Measurements from ENCODE around the gene PPP1R37. TPM values are rescaled to one million over a fixed set of nuclear protein-coding genes. Genes with fewer than 3 reads are reported as not detected.

Gene PPP1R37
- total and polyA plus RNA-seq, 2 of the 8 experiments (the other 6 are each of a cell fraction or from before 2014, with no cell fraction given): 14.6 to 25.7 TPM

GRCh38 chr19:45171211-45171623 is 78.2 kb downstream of the PPP1R37 start (continued):
- TF ChIP-seq CEBPB (IDR thresholded peaks at IDR 0.05; ENCODE audit: low read depth, low read length) (no peak), RFX5 (IDR thresholded peaks at IDR 0.05; ENCODE audit: borderline replicate concordance, low read depth, low read length) (no peak), SIRT6 (IDR thresholded peaks at IDR 0.05; ENCODE audit: low read length) (no peak)
- TF ChIP-seq, protein P1, sequence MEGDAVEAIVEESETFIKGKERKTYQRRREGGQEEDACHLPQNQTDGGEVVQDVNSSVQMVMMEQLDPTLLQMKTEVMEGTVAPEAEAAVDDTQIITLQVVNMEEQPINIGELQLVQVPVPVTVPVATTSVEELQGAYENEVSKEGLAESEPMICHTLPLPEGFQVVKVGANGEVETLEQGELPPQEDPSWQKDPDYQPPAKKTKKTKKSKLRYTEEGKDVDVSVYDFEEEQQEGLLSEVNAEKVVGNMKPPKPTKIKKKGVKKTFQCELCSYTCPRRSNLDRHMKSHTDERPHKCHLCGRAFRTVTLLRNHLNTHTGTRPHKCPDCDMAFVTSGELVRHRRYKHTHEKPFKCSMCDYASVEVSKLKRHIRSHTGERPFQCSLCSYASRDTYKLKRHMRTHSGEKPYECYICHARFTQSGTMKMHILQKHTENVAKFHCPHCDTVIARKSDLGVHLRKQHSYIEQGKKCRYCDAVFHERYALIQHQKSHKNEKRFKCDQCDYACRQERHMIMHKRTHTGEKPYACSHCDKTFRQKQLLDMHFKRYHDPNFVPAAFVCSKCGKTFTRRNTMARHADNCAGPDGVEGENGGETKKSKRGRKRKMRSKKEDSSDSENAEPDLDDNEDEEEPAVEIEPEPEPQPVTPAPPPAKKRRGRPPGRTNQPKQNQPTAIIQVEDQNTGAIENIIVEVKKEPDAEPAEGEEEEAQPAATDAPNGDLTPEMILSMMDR (IDR thresholded peaks at IDR 0.05; ENCODE audit: control extremely low read depth in 1 of 3, insufficient read depth in 1 of 3, low read depth in 1 of 3, low read length in 3 of 3): no peak
